ENCODE data around the gene CBX2.

Gene CBX2

DNA sequence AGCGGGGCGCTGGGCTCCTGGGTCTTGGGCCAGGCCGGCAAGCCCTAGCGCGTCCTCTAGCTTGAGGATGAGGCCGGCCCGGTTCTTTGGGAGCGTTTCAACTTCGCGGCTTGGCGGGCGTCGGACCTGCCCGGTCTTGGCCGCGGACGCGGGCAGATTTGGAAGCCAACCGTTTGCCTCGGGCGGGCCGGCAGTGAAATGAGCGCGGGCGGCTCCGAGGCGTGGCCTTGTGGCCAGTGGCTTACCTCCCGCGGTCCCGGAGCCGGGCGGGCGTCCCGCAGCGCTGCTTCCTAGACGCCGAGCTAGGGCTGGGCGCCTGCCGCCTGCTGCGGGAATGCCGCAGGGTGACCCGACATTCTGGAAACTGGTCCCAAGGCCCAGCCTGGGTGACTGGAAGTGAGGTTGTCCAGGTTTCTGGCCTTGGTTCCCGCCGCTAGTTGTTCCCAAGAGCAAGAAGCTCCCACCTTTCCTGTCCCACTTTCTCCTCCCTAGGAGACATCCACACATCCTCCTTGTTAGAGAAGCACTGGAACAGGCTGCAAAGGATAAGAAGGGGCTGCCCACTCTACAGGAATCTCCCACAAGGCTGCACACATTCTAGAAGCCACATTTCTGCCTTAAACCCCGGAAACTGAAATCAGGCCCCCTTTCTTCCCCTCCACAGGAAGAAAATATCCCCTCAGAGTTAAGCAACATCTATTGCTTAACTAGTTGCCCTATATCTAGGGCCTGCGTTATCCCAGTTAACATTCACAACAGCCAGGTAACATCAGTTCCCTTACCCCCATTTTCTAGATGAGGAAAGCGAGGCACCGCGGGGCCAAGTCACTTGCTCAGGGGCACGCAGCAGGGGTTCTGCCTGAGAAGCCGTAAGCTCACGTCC, 23.4 kb downstream of the CBX2 start:
- no peak for DNase-seq

DNA sequence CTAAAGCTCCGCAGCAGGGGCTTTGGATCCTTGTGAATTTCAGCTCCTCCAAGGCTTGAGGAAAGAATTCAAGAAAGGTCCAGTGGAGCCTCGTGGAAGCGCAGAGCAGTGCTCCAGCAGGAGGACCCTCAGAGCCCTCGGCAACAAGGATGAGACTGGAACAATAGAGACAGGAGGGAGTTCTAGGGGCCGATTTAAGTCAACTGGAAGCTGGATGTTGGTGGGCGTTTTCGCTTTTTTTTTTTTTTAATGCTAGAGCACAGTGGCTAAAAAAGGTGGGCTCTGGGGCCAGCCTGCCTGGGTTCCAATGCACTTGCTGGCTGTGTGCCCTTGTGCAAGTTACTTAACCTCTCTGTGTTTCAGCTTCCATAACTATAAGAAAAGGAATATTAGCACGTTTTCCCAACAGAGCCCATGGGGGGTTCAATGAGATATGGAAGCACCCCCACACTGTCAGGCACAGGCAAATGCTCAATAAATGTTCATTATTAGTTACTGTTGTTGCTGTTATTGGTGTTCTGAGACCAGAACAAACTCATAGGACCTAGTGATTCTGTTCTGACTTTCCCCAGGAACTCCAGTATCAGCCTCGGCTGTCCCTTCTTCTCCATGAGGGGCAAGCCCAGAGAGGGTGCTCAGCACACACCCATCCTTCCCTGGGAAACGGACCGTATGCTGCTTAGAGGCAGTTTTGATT, 24.2 kb downstream of the CBX2 start:
- DNase-seq = no peak

DNA sequence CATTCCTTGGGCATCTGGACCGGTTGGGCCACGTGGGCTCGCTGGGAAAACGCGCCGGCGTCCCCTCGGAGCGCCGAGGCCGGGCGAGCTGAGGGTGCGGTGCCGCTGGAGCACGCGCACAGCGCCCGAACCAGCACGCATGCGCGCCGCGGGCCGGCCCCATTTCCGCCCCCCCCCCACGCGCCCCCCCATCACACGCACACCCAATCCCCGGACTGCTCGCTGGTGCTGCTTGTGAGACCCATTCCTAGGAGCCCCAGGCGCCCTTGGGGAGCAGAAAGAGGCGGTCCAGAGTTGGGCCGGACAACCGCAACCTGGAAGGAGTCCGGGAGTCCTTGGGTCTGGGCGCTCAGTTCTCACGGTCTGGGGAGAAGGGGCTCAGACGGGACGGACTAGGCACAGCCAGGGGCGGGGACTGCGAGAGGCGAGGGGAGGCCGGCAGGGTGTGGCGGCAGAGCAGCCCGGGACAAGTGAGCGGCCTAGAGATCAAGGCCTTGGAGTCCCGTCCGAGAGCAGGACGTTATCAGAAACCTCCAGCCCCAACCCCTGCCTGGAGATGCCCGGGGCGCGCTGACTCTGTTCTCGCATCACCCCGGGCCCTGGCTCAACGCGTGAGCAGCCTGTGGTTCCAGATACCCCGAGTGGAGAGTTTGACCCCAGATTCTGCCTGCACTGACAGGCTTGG, 24.9 kb downstream of the CBX2 start:
- DNase-seq = no peak

DNA sequence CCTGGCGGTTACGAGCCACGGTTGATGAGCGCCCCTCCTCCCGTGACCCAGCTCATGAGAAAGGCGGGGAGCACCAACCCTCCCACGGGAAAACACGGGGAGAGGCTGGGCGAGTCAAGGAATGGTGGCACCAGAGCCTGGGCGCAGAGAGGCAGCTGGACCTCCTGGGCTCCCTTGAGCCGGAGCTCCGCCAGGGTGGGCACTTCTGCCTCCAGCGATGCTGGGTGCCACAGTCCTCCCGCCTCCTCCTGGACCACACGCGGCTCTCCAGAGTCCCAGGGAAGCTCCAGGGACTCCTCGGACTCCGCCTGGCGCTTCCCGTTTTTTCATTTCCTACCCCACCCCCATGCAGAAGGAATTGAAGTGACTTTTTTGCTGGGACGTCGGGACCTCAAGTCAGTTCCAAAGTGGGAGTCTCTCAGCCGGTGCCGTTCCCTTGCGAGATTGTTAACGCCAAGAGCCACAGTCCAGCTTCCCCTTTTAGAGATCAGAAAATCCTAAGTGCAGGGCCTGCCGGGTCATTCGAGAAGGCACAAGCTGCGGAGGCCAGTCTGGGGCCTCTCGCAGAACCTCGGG, 25.6 kb downstream of the CBX2 start:
- no peak for DNase-seq

DNA sequence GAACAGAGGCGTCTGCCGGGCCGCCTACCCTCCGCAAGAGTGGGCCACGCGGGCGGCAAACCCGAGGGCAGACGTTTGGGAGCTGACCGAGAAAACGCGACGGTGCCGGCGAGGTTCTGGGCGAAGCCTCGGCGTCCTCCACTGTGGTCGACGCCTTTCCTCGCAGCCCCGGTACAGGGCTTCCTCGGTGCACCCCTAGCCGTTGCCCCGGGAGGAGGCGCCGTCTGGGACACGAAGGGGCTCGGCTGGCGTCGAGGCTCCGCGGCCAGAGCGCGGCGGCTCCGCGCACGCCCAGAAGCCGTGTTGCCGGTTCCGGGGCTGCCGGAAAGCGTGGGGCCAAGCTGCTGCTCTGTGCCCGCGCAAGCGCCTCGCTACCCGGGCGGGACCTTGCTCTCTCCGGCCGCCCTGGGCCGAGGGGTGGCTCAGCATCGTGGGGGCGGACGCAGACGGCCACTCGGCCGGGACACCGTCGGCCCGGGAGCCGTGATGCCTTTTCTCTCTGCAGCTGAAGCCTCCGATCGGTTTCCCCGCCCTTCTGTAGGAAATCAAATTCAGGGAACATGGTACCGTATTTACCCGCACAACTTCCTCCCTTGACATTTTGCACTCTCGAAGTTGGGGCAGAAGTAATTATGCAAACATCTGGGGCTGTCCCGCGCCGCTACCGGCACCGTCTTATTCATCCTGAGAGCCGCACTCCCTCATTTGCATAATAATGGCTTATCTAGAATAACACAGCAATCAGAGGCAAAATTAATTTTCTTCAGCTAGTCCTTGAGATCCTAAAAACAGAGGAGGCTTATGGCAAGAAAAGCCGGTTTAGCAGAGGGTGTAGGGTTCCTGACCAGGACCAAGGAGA, 26.3 kb downstream of the CBX2 start:
- DNase-seq = peak; percentile 37

DNA sequence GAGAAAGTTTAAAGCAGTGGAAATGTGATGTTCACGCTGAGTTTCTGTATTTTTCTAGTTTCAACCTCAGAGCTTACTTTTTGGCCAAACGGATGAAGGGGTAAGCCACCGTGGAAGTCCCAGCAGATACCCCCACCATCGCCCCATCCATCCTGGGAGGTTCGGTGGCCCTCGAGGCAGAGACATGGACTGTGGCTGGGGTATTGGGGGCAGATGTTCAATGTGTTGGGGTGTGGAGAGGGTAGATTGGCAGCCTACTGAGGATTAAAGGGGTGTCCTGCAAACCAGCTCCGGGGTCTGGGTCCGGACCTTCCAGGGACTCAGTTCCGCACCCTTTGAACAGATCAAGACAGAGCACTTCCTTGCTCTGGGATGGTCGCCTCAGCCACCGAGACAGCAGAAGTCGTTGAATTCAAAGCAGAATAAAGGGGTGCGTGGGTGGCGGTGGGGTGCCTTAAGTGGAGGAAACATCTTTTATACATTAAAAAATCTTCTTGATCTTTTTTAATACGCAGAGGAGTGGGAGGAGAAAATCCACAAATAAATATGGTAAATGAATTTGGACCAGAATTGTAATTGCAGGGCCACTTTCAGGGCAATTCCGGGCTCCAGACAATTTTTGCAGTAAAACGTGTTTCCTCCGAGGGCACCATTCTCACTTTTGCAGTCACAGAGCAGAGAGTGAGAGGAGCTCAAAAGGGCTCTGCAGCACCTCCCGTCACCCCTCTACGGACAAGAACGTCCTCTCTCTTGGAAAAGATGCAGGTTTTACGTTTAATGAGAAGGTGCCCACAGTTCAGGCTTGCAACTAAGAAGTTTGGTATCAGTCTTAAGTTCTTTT, 27.1 kb downstream of the CBX2 start:
- DNase-seq = no peak

DNA sequence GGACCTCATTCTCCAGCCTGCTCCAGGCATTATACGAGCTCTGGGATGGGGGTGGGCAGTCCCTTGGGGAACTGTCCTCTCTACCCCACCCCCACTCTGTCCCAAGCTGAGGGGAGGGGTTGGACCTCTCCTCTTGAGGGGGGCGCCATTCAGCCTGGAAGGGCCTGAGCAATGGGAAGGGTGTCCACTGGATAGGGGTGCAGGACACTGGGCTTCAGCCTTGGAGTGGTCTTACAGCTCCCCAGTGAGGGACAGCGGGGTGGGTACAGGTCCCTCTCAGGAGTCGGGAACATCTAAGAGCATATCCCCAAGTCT, 28.5 kb downstream of the CBX2 start:
- no peak for DNase-seq

DNA sequence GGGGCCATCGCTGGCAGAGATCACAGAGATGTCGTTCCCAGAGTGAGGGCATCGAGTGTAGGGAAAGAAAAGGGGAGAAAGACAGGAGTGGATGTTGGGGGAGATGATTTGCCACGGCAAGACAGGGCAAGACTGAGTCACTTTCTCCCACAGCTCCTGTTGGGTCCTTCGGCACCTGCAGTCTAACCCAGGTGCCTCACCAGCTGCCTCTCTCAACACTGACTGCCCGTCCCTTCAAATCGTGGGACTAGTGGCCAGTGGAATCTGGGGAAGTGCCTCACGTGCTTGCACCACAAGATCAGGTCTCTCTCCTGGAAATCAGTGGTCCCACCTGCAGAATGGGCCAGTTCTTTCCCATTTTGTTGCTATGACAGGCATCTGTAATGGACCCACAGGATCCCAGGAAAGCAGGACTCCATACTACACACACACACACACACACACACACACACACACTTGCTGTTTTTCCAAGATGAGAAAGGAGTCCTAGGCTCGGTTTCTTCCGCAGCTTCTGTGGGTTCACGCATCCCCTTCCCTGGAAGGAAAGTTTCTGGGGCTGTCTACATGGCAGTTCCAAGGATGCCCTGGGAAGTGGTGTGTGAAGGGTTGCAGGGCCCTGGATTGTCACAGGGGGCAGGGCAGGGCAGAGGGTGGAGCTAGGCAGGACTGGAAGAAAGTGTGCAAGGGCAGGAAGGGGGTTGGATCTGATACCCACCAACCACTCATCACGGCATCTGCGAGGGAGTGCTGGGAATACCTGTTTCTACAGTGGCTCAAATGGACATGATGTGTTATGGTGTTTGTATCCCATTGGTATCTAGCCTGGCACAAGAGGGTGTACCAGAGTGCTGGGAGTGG, 29.1 kb downstream of the CBX2 start:
- peak; percentile 12 for DNase-seq

DNA sequence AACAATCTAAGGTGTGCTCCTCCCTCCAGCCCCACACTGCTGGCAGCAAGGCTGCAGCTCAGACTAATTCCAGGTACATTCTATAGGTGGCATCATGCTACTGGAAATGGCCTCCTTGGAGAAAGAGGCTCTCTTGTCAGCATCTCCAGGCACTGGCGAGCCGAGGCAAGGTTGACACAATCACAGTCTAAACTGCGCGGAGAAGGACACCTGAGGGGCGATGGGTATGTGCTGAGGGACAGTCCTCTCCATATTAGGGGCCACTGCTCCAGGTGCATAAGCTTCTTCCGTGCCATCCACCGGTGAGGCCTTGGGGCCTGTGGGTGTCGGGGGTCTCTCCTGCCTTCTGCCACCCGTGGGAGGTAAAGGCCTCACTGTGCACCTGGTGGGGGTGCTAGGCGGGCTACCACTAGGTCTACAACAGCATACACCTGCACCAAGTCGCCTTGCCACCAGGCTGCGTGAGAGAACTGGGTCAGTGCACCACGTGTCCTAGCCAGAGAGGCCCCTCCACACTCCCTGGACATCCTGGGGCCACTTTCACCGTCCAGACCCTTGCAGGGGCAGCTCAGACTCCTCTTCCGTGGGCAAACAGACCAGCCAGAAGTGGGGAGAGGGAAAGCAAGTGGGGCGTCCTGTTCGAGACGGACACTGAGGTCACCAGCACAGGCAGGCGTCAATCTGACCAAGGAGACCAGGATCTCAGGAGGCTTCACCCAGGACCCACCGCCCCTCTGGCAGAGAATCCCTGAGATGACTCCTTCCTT, 31.0 kb downstream of the CBX2 start:
- DNase-seq = peak; percentile 88

DNA sequence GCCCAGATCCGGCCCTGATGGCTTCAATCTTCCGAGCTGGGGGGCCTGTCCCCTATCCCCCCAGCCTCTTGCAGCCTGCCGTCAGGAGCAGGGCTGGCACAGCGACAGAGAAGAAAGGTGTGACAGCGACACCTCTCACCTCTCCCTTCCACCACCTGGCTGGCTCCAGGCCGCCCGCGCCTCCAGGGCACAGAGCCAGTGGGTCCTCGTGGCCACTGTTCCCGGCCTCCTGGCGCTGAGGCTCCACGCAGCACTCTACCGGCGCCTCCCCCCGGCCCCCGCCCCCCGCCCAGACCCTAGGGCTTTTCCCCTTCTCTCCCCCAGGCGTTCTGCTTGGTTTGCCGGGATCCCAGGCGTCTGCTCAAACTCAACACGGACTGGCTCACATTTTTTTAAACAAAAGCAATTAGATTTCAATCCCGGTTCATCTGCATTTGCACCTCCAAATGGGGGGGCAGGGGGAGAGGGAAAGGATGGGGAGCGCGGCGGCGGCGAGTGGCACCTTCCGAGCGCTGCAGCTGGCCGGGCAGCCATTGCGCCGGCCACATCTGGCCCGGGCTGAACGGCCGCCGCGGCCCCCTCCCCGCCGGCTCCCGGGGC, 31.7 kb downstream of the CBX2 start:
- DNase-seq = peak; percentile 67

DNA sequence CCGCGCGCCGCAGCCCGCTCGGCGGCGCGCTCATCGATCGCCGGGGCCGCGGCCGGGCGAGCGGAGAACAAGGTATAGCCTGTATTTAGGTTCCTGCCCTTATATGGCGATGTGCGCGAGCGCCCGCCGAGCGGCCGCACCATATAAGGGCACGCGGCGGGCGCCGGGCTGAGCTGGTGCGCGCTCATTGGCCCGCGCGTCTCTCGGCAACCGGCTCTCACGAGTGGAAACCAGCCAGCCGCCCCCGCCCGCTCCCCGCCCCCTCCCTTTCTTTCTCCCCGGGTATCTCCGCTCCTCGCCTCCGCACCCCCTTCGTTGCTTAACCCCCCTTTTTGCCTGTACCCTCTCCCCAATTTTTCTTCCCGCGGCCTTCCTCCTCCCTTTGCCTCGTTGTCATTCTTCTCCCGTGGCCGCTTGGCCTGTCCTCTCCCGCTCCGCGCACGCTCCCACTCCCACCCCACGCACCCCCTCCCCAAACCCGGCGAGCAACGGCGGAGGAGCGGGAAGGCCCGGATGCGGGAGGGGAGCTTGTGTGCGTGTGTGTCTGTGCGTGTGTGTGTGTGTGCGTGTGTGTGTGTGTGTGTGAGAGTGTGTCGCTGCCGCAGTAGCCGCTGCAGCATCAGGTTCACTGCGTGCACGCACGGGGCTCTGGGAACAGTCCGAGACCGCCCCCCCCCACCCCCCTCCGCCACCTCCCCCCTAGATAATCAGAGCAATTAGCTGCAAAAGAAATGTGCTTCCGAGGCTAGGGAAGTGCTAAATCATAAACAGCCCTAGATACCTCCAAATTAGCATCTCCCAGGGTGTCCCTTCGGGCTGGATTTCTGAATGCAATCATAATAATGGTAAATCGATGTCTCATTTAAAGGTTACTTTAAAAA, 32.4 kb downstream of the CBX2 start:
- DNase-seq = peak; percentile 96

DNA sequence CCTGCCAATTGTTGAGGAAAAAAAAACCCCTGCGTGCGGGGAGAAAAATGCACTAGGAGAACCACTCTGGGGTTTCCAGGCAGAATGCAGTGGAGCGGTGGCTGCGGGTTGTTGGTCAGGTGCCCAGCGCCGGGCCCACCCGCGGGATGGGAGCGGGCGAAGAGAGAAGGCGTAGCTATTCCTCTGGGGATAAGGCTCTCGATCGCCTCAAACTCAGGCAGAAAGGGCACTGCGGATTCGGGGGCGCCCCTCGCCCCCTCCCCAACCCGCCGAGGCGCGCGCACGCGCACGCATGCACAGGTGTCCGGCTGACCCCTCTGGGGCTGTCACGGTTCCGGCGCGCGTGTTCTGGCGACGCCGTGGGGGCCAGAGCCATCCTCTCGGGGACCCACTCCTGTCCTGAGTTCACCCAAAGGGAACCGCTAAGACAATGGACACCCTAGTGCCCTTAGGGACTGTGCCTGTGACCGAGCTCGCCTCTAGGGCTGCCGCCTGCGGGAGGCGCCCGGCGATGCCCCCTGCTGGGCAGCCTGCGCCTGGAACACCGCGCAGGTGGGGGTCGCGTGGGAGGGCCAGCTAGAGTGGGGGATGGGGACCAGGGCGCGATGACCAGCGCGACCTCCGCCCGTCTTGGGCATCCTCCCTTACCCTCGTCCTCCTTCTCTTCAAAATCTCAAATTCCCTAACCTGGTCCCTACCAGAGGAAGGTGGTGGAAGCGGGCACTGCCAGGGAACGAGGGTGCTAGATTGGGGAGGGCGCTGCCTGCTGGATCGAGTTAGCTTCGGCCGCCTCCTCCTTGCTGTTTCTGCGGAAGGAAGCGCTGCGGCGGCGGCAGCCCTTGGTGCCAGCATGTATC, 33.3 kb downstream of the CBX2 start:
- DNase-seq = peak; percentile 75

DNA sequence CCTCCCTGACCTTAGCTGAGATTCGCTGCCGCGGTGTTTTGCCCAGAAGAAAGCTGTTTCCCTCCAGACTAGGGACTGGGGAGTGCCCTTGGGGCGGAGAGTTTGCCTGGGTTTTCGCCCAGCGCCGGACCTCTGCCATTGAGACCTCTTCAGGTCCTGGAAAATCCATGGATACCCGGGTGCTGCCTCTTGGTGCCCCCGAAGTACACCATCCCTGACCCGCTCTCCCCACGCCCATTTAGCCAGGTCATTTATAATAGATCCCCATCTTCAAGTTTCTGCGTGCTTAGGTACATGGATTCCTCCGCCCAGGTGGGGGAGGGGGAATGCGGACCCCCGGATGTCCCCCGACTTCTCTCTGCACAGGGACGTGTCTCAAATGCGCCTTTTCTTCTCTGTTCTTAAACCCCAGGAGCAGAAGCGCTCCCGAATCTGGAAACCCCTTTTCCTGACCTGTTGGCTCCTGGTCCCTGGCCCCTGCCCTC, 34.0 kb downstream of the CBX2 start:
- no peak for DNase-seq

DNA sequence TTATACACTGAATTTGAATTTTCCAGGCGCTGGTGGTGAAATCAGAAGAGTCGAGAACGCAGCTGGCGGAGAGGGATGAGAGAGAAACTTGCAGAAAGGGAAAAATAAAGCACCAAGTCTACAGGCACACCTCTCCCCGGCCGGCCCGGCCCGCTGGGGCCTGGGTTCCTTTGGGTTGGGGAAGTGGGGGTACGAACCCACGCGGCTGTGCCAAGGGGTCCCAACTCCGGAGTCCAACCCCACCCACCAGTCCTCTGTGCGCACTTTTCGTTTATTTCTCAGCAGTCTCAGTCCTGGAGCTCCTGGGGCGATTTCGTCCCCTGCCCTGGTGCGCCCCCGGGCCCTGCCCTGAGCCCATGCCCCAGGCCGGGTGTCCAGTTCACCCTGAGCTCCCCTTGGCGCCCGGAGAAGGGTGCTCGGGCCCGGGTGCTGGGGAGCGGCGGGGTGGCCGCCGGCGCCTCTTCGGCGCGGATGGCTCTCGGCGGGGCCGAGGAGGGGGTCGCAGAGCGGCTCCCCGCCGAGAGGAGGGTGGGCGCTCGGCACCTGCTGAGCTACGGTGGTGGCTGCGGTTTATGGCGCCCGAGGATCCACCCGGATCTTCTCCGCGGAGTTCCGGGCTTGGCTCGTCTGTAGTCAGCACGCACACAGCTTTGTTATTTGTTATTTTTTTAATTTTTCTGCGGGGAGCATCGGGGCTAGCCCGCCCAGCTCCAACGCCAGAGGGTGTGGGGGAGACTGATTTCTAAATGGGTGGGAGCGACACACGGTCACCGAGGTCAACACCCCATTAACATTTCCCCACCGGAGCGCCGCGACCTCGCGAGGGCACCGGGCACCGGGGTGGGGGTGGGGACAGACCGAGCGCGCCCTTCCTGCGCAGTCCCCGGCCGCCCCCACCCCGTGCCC, 34.7 kb downstream of the CBX2 start:
- DNase-seq = peak; percentile 26

DNA sequence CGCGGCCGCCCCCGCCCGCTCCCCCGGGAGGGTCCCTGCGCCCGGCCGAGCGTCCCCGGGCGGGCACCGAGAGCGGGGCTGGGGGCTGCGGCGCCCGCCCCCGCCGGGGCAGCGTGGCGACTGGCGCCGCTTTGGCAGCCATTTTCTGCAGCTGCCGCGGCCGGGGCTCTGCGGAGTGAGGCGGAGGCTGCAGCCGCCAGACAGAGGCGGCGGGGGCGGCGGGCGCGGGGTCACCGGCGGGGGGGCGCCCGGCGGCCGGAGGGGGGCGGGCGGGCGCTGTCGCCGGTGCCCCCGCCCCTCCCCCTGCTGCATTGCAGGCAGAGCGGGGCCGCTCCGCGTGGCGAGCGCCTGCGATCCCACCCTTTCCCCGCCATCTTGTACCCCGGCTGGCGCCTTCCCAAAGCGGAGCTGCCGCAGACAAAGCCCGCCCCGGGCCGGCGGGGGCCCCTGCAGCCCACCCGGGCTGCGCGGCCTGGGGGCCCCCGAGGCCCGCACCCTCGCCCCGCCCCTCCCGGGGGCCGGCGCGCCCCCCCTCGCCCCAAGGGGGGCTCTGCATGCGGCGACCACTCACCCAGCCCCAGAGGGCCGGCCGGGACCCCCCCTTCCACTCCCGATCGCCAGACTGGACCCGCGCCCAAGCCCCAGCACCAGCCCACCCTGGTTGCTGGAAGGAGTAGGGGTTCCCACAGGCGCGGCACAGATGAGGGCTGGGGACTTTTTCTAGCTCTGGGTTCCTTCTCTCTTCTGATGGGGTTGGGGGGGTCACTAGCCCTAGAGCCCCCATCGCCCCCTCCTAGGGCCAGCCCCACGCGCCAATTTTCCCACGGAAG, 35.6 kb downstream of the CBX2 start:
- peak; percentile 38 for DNase-seq
